ENCODE measurements around the gene CDH24. TPM values are rescaled to one million over a fixed set of nuclear protein-coding genes. Genes with fewer than 3 reads are reported as not detected.

Gene CDH24
- total and polyA plus RNA-seq, 2 of the 13 experiments (the other 11 are each of a cell fraction or from before 2014, with no cell fraction given): 0.69 to 0.99 TPM

DNA sequence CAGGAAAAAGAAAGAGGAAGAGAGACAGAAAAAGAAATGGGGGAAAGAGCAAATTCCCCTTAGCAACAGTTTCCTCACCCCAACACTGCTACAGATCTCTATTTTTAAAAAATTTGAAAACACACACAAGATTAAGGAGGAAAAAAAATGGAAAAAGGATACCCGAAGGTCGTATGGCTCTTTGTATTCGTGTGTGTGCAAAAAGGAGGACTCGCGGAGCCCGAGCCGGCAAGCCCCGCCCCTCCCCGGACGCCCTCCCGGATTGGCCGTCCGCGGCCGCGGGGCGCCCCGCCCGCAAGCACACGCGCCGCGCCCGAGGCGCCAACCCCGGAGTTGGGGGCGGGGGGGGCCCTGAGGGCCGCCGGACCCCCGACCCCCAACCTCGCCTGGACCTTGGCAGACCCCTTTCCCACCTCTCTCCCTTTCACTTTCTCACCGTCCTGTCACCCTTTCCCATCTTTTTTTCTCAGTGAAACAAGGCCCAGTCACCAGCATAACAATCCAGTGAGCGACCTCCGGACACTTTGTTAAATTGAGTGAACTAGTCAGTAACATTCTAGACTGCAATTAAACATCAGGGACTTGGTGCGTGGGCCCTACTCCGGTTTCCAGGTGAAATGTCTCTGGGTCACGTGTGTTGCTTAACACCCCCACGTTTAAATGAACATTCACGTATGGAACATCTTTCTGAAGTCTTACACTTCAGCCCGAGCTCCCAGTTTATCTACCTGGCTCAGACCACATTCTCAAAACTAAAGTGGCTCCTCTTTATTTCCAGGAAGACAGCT is 47.2 kb downstream of the CDH24 start, which contains the start of gene C14orf93 (continued):
- TF ChIP-seq, protein P1, sequence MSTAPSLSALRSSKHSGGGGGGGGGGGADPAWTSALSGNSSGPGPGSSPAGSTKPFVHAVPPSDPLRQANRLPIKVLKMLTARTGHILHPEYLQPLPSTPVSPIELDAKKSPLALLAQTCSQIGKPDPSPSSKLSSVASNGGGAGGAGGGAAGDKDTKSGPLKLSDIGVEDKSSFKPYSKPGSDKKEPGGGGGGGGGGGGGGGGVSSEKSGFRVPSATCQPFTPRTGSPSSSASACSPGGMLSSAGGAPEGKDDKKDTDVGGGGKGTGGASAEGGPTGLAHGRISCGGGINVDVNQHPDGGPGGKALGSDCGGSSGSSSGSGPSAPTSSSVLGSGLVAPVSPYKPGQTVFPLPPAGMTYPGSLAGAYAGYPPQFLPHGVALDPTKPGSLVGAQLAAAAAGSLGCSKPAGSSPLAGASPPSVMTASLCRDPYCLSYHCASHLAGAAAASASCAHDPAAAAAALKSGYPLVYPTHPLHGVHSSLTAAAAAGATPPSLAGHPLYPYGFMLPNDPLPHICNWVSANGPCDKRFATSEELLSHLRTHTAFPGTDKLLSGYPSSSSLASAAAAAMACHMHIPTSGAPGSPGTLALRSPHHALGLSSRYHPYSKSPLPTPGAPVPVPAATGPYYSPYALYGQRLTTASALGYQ (CRISPR knock-in tag; IDR thresholded peaks at IDR 0.05): no peak; the same call in 1 of the 2 replicates
- TF ChIP-seq HMG20A (CRISPR knock-in tag; IDR thresholded peaks at IDR 0.05; ENCODE audit: borderline replicate concordance): no peak
- no peak for TF ChIP-seq TRIM24 (CRISPR knock-in tag; IDR thresholded peaks at IDR 0.05)
- TF ChIP-seq CCDC6 (CRISPR knock-in tag; IDR thresholded peaks at IDR 0.05): peak; percentile 75; the same call in 1 of the 2 replicates
- no peak for TF ChIP-seq HHEX (CRISPR knock-in tag; IDR thresholded peaks at IDR 0.05)
- TF ChIP-seq, protein P2, sequence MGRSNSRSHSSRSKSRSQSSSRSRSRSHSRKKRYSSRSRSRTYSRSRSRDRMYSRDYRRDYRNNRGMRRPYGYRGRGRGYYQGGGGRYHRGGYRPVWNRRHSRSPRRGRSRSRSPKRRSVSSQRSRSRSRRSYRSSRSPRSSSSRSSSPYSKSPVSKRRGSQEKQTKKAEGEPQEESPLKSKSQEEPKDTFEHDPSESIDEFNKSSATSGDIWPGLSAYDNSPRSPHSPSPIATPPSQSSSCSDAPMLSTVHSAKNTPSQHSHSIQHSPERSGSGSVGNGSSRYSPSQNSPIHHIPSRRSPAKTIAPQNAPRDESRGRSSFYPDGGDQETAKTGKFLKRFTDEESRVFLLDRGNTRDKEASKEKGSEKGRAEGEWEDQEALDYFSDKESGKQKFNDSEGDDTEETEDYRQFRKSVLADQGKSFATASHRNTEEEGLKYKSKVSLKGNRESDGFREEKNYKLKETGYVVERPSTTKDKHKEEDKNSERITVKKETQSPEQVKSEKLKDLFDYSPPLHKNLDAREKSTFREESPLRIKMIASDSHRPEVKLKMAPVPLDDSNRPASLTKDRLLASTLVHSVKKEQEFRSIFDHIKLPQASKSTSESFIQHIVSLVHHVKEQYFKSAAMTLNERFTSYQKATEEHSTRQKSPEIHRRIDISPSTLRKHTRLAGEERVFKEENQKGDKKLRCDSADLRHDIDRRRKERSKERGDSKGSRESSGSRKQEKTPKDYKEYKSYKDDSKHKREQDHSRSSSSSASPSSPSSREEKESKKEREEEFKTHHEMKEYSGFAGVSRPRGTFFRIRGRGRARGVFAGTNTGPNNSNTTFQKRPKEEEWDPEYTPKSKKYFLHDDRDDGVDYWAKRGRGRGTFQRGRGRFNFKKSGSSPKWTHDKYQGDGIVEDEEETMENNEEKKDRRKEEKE (IDR thresholded peaks at IDR 0.05): no peak
- TF ChIP-seq RCOR2 (CRISPR knock-in tag; IDR thresholded peaks at IDR 0.05): no peak; the same call in 1 of the 2 replicates
- peak; percentile 90 for TF ChIP-seq RBFOX2 (IDR thresholded peaks at IDR 0.05; ENCODE audit: low read depth, low read length)
- TF ChIP-seq GFI1 (CRISPR knock-in tag; IDR thresholded peaks at IDR 0.05; ENCODE audit: borderline replicate concordance): no peak
- TF ChIP-seq REL (CRISPR knock-in tag; conservative IDR thresholded peaks at IDR 0.05): no peak
- no peak for TF ChIP-seq ETV5 (CRISPR knock-in tag; IDR thresholded peaks at IDR 0.05; ENCODE audit: borderline replicate concordance)
- no peak for TF ChIP-seq CHD2 (IDR thresholded peaks at IDR 0.05; ENCODE audit: low read depth, low read length)
- TF ChIP-seq, protein P3, sequence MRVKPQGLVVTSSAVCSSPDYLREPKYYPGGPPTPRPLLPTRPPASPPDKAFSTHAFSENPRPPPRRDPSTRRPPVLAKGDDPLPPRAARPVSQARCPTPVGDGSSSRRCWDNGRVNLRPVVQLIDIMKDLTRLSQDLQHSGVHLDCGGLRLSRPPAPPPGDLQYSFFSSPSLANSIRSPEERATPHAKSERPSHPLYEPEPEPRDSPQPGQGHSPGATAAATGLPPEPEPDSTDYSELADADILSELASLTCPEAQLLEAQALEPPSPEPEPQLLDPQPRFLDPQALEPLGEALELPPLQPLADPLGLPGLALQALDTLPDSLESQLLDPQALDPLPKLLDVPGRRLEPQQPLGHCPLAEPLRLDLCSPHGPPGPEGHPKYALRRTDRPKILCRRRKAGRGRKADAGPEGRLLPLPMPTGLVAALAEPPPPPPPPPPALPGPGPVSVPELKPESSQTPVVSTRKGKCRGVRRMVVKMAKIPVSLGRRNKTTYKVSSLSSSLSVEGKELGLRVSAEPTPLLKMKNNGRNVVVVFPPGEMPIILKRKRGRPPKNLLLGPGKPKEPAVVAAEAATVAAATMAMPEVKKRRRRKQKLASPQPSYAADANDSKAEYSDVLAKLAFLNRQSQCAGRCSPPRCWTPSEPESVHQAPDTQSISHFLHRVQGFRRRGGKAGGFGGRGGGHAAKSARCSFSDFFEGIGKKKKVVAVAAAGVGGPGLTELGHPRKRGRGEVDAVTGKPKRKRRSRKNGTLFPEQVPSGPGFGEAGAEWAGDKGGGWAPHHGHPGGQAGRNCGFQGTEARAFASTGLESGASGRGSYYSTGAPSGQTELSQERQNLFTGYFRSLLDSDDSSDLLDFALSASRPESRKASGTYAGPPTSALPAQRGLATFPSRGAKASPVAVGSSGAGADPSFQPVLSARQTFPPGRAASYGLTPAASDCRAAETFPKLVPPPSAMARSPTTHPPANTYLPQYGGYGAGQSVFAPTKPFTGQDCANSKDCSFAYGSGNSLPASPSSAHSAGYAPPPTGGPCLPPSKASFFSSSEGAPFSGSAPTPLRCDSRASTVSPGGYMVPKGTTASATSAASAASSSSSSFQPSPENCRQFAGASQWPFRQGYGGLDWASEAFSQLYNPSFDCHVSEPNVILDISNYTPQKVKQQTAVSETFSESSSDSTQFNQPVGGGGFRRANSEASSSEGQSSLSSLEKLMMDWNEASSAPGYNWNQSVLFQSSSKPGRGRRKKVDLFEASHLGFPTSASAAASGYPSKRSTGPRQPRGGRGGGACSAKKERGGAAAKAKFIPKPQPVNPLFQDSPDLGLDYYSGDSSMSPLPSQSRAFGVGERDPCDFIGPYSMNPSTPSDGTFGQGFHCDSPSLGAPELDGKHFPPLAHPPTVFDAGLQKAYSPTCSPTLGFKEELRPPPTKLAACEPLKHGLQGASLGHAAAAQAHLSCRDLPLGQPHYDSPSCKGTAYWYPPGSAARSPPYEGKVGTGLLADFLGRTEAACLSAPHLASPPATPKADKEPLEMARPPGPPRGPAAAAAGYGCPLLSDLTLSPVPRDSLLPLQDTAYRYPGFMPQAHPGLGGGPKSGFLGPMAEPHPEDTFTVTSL (CRISPR knock-in tag; IDR thresholded peaks at IDR 0.05; ENCODE audit: borderline replicate concordance): no peak; the same call in 1 of the 2 replicates
- TF ChIP-seq ZNF33B (CRISPR knock-in tag; IDR thresholded peaks at IDR 0.05): peak; percentile 90
- TF ChIP-seq KLF12 (CRISPR knock-in tag; IDR thresholded peaks at IDR 0.05; ENCODE audit: borderline replicate concordance): peak; percentile 48; the same call in 1 of the 2 replicates
- TF ChIP-seq ZNF350 (CRISPR knock-in tag; IDR thresholded peaks at IDR 0.05; ENCODE audit: borderline replicate concordance, low read depth): no peak
- TF ChIP-seq, protein P4, sequence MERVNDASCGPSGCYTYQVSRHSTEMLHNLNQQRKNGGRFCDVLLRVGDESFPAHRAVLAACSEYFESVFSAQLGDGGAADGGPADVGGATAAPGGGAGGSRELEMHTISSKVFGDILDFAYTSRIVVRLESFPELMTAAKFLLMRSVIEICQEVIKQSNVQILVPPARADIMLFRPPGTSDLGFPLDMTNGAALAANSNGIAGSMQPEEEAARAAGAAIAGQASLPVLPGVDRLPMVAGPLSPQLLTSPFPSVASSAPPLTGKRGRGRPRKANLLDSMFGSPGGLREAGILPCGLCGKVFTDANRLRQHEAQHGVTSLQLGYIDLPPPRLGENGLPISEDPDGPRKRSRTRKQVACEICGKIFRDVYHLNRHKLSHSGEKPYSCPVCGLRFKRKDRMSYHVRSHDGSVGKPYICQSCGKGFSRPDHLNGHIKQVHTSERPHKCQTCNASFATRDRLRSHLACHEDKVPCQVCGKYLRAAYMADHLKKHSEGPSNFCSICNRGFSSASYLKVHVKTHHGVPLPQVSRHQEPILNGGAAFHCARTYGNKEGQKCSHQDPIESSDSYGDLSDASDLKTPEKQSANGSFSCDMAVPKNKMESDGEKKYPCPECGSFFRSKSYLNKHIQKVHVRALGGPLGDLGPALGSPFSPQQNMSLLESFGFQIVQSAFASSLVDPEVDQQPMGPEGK (CRISPR knock-in tag; IDR thresholded peaks at IDR 0.05): peak; percentile 94
